ENCODE data around the gene TRDN. TPM values are rescaled to one million over a fixed set of nuclear protein-coding genes. Genes with fewer than 3 reads are reported as not detected.
"Not testable (repeated sequence)": the region's sequence is repeated elsewhere in the genome, so short reads cannot be mapped to it uniquely, and the experiment has no call there.

The TRDN gene
- polyA plus RNA-seq, 3 donors: 0.07 to 0.22 (median 0.18) TPM

- no peak overlapping the region for H3K27ac ChIP-seq (ENCODE audit: low read depth, low read length)
- WGBS, 3 donors: 9 to 22% (median 20%) methylated on average over 1 of the region's 1 CpG
Observed at GRCh38 chr6:123529843-123530242, 106.9 kb downstream of the TRDN start.

GRCh38 chr6:123529058-123529457, 107.7 kb downstream of the TRDN start:
- 76 to 93% (median 91%) methylated on average over 4 of the region's 4 CpGs for WGBS, 3 donors

GRCh38 chr6:123527406-123527805, 109.3 kb downstream of the TRDN start:
- H3K27ac ChIP-seq (ENCODE audit: low read depth, low read length): no peak overlapping the region
- 59 to 84% (median 83%) methylated on average over 3 of the region's 3 CpGs for WGBS, 3 donors

More at GRCh38 chr6:123529058-123529457, 107.7 kb downstream of the TRDN start:
- H3K27ac ChIP-seq (ENCODE audit: low read depth, low read length): no peak overlapping the region

DNA sequence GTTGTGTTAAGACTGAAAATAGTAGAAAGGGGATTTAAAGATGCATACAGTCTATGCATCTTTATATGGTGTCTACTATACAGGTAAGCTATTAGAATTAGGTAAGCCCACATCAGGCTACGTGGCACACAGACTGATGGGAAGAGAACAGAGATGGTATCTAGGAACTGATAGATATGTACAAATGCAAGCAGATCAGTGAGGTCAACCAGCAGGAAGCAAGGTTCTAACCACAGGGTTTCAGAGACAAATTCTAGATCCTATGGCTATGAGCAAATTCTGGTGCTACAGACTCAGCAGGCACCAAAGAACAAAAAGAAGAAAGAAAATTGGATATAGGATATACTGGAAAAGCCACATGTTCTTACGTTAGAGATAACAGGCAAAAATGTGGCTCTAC, 110.6 kb downstream of the TRDN start:
- H3K27ac ChIP-seq (ENCODE audit: low read depth, low read length): no peak overlapping the region
- 60 to 85% (median 80%) methylated on average over 2 of the region's 2 CpGs for WGBS, 3 donors

DNA sequence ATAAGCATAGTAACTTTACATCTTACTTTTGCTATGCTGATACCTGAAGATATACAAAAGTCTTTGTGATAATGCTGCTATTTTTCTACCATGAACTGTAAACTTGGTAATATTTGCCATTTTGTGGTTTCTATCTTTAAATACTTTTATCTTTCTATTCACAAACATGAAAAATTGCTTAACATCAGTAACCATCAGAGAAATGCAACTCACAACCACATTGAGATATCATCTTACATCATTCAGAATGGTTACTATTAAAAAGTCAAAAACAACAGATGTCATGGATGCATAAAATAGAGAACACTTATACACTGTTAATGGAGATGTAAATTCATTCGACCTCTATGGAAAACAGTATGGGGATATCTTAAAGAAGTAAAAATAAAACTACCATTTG, 112.0 kb downstream of the TRDN start:
- WGBS, 3 donors: 59 to 87% (median 82%) methylated on average over 1 of the region's 1 CpG
- H3K27ac ChIP-seq (ENCODE audit: low read depth, low read length): no peak overlapping the region

- H3K27ac ChIP-seq (ENCODE audit: low read depth, low read length): no peak overlapping the region
- 53 to 69% (median 61%) methylated on average over 3 of the region's 3 CpGs for WGBS, 3 donors
Observed at GRCh38 chr6:123520217-123520616, 116.5 kb downstream of the TRDN start.

DNA sequence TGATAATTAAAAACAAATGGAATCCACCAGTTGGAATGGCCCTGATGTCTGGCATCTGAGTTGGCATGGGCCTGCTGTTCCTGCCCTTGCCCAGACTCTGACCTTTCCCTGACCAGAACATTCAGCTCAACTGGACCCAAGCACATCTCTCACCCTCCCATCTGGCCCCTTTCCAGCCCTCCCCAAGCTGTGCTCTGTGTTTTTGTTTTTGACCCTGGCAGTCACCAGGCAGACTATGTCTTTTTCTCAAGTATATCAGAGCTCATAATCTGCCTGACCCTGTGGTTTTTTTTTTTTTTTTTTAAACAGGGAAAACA, 117.6 kb downstream of the TRDN start:
- H3K27ac ChIP-seq (ENCODE audit: low read depth, low read length): no peak overlapping the region

- 61 to 76% (median 74%) methylated on average over 5 of the region's 5 CpGs for WGBS, 3 donors
- H3K27ac ChIP-seq (ENCODE audit: low read depth, low read length): no peak overlapping the region
Observed at GRCh38 chr6:123518441-123519188, 118.1 kb downstream of the TRDN start.

- no peak overlapping the region for H3K27ac ChIP-seq (ENCODE audit: low read depth, low read length)
- 70 to 81% (median 73%) methylated on average over 2 of the region's 2 CpGs for WGBS, 3 donors
Observed at GRCh38 chr6:123515715-123516114, 121.0 kb downstream of the TRDN start.

DNA sequence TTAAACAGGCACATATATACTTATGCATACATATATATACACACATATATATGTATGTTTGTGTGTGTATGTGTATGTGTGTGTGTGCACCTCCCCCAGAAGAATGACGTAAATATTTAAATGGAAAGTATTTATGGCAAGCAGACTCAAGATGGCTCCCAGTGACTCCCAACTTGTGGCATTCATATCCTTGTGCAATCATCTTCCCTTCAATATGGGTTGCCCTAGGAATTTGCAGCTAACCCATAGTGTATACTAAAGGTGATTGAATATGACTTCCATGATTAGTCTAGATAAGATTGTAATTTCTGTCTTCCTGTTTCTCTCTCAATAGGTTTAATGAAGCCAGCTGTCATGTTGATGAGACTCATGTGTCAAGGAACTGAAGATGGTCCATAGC, 127.6 kb downstream of the TRDN start:
- no peak overlapping the region for H3K27ac ChIP-seq (ENCODE audit: low read depth, low read length)
- 0 to 44% (median 42%) methylated on average over 1 of the region's 1 CpG for WGBS, 3 donors

DNA sequence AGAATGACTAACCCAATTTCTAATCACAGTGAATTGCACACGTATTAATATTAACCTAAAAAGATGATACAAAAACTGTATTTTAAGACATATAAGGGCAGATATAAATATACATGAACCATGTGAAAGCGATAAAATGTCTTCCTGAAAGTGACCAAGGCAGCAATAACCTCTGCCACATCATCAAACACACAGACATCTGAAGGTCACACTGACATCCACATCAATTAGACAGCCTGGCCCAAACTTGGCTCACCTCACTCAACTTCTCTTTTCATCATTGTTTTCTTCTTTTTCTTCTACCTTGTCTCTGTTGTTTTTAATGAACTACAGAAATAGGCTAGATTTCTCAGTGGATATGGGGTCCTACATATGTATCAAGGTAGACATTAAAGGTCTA, 128.5 kb downstream of the TRDN start:
- H3K27ac ChIP-seq (ENCODE audit: low read depth, low read length): no peak overlapping the region
- 42 to 59% (median 52%) methylated on average over 2 of the region's 2 CpGs for WGBS, 3 donors

DNA sequence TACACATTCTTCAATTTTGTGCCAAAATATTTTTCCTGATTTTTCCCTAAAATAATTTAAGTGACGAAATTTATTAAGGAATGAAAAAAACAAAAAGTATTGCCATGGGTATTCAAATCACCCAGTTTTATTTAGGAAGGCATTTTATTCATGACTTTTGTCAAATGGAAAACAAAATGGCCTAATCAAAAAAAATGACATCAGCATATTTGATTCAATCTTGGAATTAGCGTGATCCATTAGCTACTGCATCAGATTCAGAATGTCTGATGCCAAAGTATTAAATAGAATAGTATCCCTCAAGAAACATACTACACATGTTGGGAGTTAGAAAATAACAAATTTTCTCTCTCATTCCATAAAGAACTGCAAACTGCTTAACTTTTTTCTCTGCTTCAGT, 129.2 kb downstream of the TRDN start:
- no peak overlapping the region for H3K27ac ChIP-seq (ENCODE audit: low read depth, low read length)
- WGBS, 3 donors: 46 to 66% (median 57%) methylated on average over 2 of the region's 2 CpGs

DNA sequence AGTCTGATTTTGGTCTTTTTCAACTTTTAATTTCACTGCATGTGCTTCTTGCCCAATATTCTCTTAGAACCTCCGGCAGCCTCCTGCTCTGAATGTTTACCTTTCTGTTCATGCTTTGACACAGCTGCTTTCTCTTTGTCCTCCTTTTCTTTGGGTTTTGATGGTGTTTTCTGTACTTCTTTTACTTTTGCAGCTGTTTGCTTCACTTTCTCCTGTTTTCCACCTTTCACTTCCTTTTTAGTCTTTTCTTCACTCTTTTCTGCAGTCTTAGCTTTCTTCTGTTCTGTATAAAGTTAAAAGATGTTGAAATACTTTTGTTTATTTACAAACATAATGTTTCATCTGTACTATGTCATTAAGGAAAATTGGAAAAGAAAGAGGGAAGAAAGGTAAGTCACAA, 133.1 kb downstream of the TRDN start:
- WGBS, 3 donors: 32 to 61% (median 57%) methylated on average over 1 of the region's 1 CpG
- no peak overlapping the region for H3K27ac ChIP-seq (ENCODE audit: low read depth, low read length)

GRCh38 chr6:123497025-123497424, 139.7 kb downstream of the TRDN start:
- WGBS, 3 donors: 87 to 94% (median 88%) methylated on average over 2 of the region's 2 CpGs
- no peak overlapping the region for H3K27ac ChIP-seq (ENCODE audit: low read depth, low read length)

DNA sequence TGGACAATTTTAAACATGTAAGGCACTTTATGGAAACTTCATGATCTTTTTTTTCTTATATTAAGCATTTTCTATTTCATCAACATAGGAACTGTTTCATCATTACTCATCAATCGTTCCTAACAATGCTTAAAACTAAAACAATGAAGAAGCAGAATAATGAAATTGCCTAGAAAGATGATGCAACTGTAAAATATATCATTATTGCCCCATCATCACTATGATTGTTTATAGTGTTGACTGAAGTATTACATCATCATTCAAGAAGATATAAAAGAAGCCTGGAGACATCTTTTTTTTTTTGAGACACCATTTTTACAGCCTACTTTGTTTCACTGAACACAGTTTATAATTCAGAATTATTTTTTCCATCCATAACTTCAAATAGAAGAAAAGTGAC, 147.2 kb downstream of the TRDN start:
- H3K27ac ChIP-seq (ENCODE audit: low read depth, low read length): no peak overlapping the region
- WGBS, 3 donors: 42 to 56% (median 49%) methylated on average over 1 of the region's 1 CpG

DNA sequence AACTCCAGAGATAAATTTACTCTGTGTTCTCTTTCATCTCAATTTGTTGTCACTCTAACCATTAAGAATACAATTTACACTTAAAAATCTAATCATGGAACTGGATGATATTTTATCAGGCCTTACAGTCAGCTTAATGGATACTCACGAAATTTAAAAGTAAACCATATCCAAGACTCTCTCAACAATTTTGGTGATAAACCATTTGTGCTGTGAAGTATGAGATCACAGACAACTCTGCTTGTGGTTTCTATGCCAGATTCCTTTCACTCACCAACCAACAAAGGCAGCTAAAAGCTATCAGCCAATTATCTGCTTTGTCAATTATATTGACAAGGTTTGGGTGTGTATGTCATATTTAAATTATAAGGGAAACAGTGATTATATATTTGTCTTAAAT, 155.8 kb downstream of the TRDN start:
- no peak overlapping the region for H3K27ac ChIP-seq (ENCODE audit: low read depth, low read length)
- 31 to 76% (median 60%) methylated on average over 1 of the region's 1 CpG for WGBS, 3 donors

DNA sequence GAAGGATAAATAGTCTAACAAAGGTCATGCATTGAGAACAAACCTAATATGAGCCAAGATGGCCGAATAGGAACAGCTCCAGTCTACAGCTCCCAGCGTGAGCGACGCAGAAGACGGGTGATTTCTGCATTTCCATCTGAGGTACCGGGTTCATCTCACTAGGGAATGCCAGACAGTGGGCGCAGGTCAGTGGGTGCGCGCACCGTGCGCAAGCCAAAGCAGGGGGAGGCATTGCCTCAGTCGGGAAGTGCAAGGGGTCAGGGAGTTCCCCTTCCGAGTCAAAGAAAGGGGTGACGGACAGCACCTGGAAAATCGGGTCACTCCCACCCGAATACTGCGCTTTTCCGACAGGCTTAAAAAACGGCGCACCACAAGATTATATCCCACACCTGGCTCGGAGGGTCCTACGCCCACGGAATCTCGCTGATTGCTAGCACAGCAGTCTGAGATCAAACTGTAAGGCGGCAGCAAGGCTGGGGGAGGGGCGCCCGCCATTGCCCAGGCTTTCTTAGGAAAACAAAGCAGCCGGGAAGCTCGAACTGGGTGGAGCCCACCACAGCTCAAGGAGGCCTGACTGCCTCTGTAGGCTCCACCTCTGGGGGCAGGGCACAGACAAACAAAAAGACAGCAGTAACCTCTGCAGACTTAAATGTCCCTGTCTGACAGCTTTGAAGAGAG, 164.6 kb downstream of the TRDN start:
- 84 to 93% (median 91%) methylated on average over 18 to 29 of the region's 29 CpGs for WGBS, 3 donors
- not testable (repeated sequence) for H3K27ac ChIP-seq (ENCODE audit: low read depth, low read length)

- WGBS, 3 donors: 52 to 74% (median 72%) methylated on average over 2 of the region's 2 CpGs
- H3K27ac ChIP-seq (ENCODE audit: low read depth, low read length): no peak overlapping the region
Observed at GRCh38 chr6:123467392-123467791, 169.4 kb downstream of the TRDN start.

GRCh38 chr6:123462152-123462551, 174.6 kb downstream of the TRDN start:
- no peak overlapping the region for H3K27ac ChIP-seq (ENCODE audit: low read depth, low read length)
- 40 to 73% (median 68%) methylated on average over 2 of the region's 2 CpGs for WGBS, 3 donors

DNA sequence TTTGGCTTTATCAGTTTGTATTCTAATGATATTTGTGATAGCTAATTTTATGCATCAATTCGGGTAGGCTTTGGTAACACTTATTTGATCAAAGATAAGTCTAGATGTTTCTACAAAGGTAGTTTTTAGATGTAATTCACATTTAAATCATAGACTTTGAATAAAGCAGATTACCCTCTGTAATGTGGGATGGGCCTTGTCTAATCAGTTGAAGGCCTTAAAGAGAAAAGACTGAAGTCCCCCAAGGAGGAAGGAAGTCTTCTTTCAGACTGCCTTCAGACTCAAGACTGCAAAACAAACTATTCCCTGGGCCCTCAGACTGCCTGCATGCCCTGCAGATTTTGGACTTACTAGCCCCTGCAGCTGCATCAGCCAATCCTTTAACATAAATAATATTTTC, 178.5 kb downstream of the TRDN start:
- WGBS, 3 donors: 63 to 93% (median 88%) methylated on average over 1 of the region's 1 CpG
- no peak overlapping the region for H3K27ac ChIP-seq (ENCODE audit: low read depth, low read length)

Measured in adipose tissue (tissue), 3 donors.